Gastroesophageal sphincter (tissue), 4 donors: ENCODE results near the gene DNAH17. TPM values are rescaled to one million over a fixed set of nuclear protein-coding genes. Genes with fewer than 3 reads are reported as not detected.

Experiments used
- ATAC-seq: fragments of 150-250 bp; one replicate; pipeline ENCODE4 v1.9.1; 2016; ENCODE audit warnings: mild to moderate bottlenecking, moderate library complexity
- H3K27ac ChIP-seq, 4 donors: fragments of 200-600 bp; sonication (generic) in 3 of 4; 1 replicate in 3 of 4; 2 replicates in 1 of 4; pipeline ENCODE4 v1.5.1; 2016 to 2019
- H3K27me3 ChIP-seq: fragments of 200-600 bp; sonication (generic); one replicate; pipeline ENCODE4 v1.5.1; 2019
- H3K36me3 ChIP-seq, 2 donors: fragments of 200-600 bp; sonication (generic); one replicate each; pipeline ENCODE4 v1.5.1; 2019; ENCODE audit warnings: control low read depth in 1 of 2
- H3K4me1 ChIP-seq, 3 donors: fragments of 200-600 bp; sonication (generic); 1 replicate in 2 of 3; 2 replicates in 1 of 3; pipeline ENCODE4 v1.5.1; 2016 to 2019; ENCODE audit warnings: control low read depth in 2 of 3
- H3K4me3 ChIP-seq, 2 donors: fragments of 200-600 bp; sonication (generic); one replicate each; pipeline ENCODE4 v1.5.1; 2019; ENCODE audit warnings: mild to moderate bottlenecking in 1 of 2, moderate library complexity in 1 of 2
- H3K9me3 ChIP-seq, 3 donors: fragments of 200-600 bp; sonication (generic); one replicate each; pipeline ENCODE4 v1.5.1; 2017 to 2019; ENCODE audit warnings: control low read depth in 2 of 3
- EP300 ChIP-seq: sonication (generic); formaldehyde crosslinking; IDR thresholded peaks from one replicate; pipeline ENCODE4 v1.6.1; 2017; ENCODE audit warnings: antibody characterized with exemption, mild to moderate bottlenecking
- POLR2A ChIP-seq, 2 donors: fragments of 450-650 bp; IDR thresholded peaks; one replicate each; pipeline ENCODE4 v1.6.1; 2017; ENCODE audit warnings: antibody characterized with exemption in 2 of 2, mild to moderate bottlenecking in 2 of 2, moderate library complexity in 1 of 2
- POLR2AphosphoS5 ChIP-seq: sonication (generic); formaldehyde crosslinking; IDR thresholded peaks from one replicate; pipeline ENCODE4 v1.6.1; 2017; ENCODE audit warnings: antibody characterized with exemption
- whole genome bisulfite sequencing, 2 donors: methylation state at CpG; one replicate each; pipeline ENCODE4 v1.1.5; 2018; ENCODE audit warnings: low coverage in 1 of 2; 5-methylcytosine and 5-hydroxymethylcytosine counted together
- total RNA-seq, 4 donors: library from RNA; depleted of rRNA; stranded (reverse); fragments of >200 nt; gene quantifications; one replicate each; pipeline ENCODE4 v1.1.0, GENCODE V29; 2016
- TF ChIP-seq, protein P1 (sequence below), 4 experiments: fragments of 200-600 bp in 2 of 4; fragments of 450-650 bp in 2 of 4; sonication (generic) in 1 of 4; IDR thresholded peaks; one replicate each; pipeline ENCODE4 v1.5.1; 2017 to 2019; ENCODE audit warnings: antibody characterized with exemption in 4 of 4, mild to moderate bottlenecking in 2 of 4, moderate library complexity in 2 of 4

DNAH17 gene
- total RNA-seq, 4 donors from 2014 or later: 0.15 TPM; not detected in 3

GRCh38 chr17:78484271-78485246 lies 92.6 kb downstream of the DNAH17 start:
- Histone ChIP-seq H3K27ac (no peak overlapping the region), H3K36me3 (no peaks in the 10 kb centered on the region), H3K27me3 (peaks cover 38% of the 10 kb centered on the region), H3K4me1 (peaks cover 0 to 12% (median 0%) of the 10 kb centered on the region in 3 donors), H3K4me3 (peak overlapping the region in 1 of 2 donors; percentile 32), H3K9me3 (no peaks in the 10 kb centered on the region)
- ATAC-seq: peak; percentile 57
- 9 to 37% methylated on average over 3 to 4 of the region's 43 CpGs for WGBS, 2 donors
- TF ChIP-seq EP300 (no peak), POLR2AphosphoS5 (no peak), POLR2A (IDR thresholded peaks at IDR 0.05) (no peak)
- TF ChIP-seq, protein P1, sequence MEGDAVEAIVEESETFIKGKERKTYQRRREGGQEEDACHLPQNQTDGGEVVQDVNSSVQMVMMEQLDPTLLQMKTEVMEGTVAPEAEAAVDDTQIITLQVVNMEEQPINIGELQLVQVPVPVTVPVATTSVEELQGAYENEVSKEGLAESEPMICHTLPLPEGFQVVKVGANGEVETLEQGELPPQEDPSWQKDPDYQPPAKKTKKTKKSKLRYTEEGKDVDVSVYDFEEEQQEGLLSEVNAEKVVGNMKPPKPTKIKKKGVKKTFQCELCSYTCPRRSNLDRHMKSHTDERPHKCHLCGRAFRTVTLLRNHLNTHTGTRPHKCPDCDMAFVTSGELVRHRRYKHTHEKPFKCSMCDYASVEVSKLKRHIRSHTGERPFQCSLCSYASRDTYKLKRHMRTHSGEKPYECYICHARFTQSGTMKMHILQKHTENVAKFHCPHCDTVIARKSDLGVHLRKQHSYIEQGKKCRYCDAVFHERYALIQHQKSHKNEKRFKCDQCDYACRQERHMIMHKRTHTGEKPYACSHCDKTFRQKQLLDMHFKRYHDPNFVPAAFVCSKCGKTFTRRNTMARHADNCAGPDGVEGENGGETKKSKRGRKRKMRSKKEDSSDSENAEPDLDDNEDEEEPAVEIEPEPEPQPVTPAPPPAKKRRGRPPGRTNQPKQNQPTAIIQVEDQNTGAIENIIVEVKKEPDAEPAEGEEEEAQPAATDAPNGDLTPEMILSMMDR (IDR thresholded peaks at IDR 0.05): no peak

DNA sequence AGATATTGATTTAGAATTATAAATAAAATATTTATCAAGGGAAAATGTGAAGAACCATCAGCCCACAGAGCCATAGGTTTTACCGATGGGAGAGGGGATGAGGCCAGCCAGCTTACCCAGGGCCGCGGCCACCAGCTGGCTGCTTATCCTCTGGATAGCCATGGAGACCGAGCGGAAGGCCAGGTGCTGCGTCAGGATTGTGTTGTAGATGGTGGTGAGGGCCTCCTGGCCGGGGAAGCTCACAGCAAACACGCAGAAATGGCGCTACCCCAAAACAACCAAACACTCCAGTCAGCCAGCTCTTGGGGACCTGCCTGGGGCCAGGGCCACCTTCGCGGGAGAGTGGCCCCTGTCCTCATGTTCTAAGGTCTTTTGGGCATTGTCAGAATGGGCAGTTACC lies 97.8 kb downstream of the DNAH17 start:
- H3K4me1 ChIP-seq: peaks cover 0 to 4% (median 0%) of the 10 kb centered on the region in 3 donors
- H3K27ac ChIP-seq: no peak overlapping the region
- WGBS, 2 donors: 100% methylated on average over 1 of the region's 11 CpGs; no CpG with 5 or more reads in 1 of the 2 donors
- no peaks in the 10 kb centered on the region for H3K36me3 ChIP-seq
- TF ChIP-seq POLR2AphosphoS5: no peak
- TF ChIP-seq, protein P1 (IDR thresholded peaks at IDR 0.05): no peak
- H3K4me3 ChIP-seq: no peak overlapping the region
- ATAC-seq: no peak
- H3K27me3 ChIP-seq: peaks cover 32% of the 10 kb centered on the region
- H3K9me3 ChIP-seq: no peaks in the 10 kb centered on the region

GRCh38 chr17:78478757-78479297 lies 98.4 kb downstream of the DNAH17 start:
- TF ChIP-seq POLR2AphosphoS5 (no peak), POLR2A (IDR thresholded peaks at IDR 0.05) (no peak), EP300 (no peak)
- TF ChIP-seq, protein P1 (IDR thresholded peaks at IDR 0.05): no peak
- no peaks in the 10 kb centered on the region for H3K9me3 ChIP-seq
- WGBS, 2 donors: 92 to 100% methylated on average over 5 to 6 of the region's 6 CpGs
- no peaks in the 10 kb centered on the region for H3K4me1 ChIP-seq
- no peak overlapping the region for H3K4me3 ChIP-seq
- no peak for ATAC-seq
- peaks cover 28% of the 10 kb centered on the region for H3K27me3 ChIP-seq
- H3K27ac ChIP-seq: no peak overlapping the region
- H3K36me3 ChIP-seq: no peaks in the 10 kb centered on the region

- peaks cover 23% of the 10 kb centered on the region for H3K27me3 ChIP-seq
- no peaks in the 10 kb centered on the region for H3K36me3 ChIP-seq
- H3K27ac ChIP-seq: no peak overlapping the region
- WGBS, 2 donors: 79 to 93% methylated on average over 2 of the region's 2 CpGs
- no peaks in the 10 kb centered on the region for H3K4me1 ChIP-seq
- no peak for ATAC-seq
- TF ChIP-seq, protein P1 (IDR thresholded peaks at IDR 0.05): no peak
- TF ChIP-seq EP300 (no peak), POLR2AphosphoS5 (no peak), POLR2A (IDR thresholded peaks at IDR 0.05) (no peak)
- no peak overlapping the region for H3K4me3 ChIP-seq
- H3K9me3 ChIP-seq: no peaks in the 10 kb centered on the region
These were observed 99.1 kb downstream of the DNAH17 start for GRCh38 chr17:78477913-78478756.
